ENCODE data around the gene GTPBP10. TPM values are rescaled to one million over a fixed set of nuclear protein-coding genes. Genes with fewer than 3 reads are reported as not detected.

Gene GTPBP10
- total RNA-seq, 1 donor from 2014 or later: 13.3 TPM

GRCh38 chr7:90433221-90433620, 86.7 kb downstream of the GTPBP10 start:
- no peak for DNase-seq

Other genes starting within 250 kb of the GTPBP10 start
- 16.3 TPM for gene STEAP1, start 192.2 kb upstream of the GTPBP10 start, total RNA-seq
- 14.6 TPM for gene STEAP2, start 135.0 kb upstream of the GTPBP10 start, total RNA-seq
- gene CFAP69, start 101.5 kb upstream of the GTPBP10 start, total RNA-seq: 15.3 TPM
- not detected for gene FAM237B, start 25.4 kb upstream of the GTPBP10 start, total RNA-seq
- gene CLDN12, start 56.7 kb downstream of the GTPBP10 start, total RNA-seq: 22.7 TPM
- not detected for gene PTTG1IP2, start 122.9 kb downstream of the GTPBP10 start, total RNA-seq
- gene CDK14, start 249.6 kb downstream of the GTPBP10 start, total RNA-seq: 51.6 TPM

Measured in skin of body (tissue), 2 donors.